A549 (cell line): ENCODE results near the gene MEOX1. TPM values are rescaled to one million over a fixed set of nuclear protein-coding genes. Genes with fewer than 3 reads are reported as not detected.

Source experiments
- ATAC-seq, 2 experiments: fragments of 200-7000 bp in 1 of 2; fragments of >200 bp in 1 of 2; cut with Nextera tagmentation in 1 of 2; cut with Tn5 transposase in 1 of 2; 3 replicates each; pipeline versions ENCODE4 v1.8.0 to v1.9.1; 2018 to 2020; ENCODE audit warnings: mild to moderate bottlenecking in 1 of 2, moderate library complexity in 1 of 2
- CTCF ChIA-PET: fragments of 300-600 bp; sonication (Branson Sonifier 250); formaldehyde crosslinking; extraction: SDS; loops from one replicate; lab custom pipeline; 2021; ENCODE audit warnings: antibody characterized with exemption, inconsistent platforms; lab: Yijun Ruan, JAX
- POLR2A ChIA-PET: fragments of 350-600 bp; formaldehyde crosslinking; extraction: SDS; loops from one replicate; lab custom pipeline; 2021; ENCODE audit warnings: antibody characterized with exemption, inconsistent platforms; lab: Yijun Ruan, JAX
- DNase-seq, 2 experiments: peaks; one replicate each; pipeline versions ENCODE4 v3.0.0 to v3.0.0-alpha.2; 2011 to 2016; ENCODE audit warnings: low read depth in 1 of 2, low spot score in 1 of 2
- FAIRE-seq: peaks from 2 replicates; lab custom pipeline; 2011; peaks lifted over from hg19 to GRCh38; lab: Jason Lieb, UNC
- H3K27ac ChIP-seq, 2 experiments: fragments of >200 bp; sonication (Bioruptor Twin); formaldehyde crosslinking; 3 replicates each; pipeline ENCODE4 v1.5.1; 2016 to 2017
- H3K4me1 ChIP-seq: fragments of >200 bp; sonication (Bioruptor Twin); formaldehyde crosslinking; 3 replicates; pipeline ENCODE4 v1.6.1; 2016
- H3K4me2 ChIP-seq: fragments of >200 bp; sonication (Bioruptor Twin); formaldehyde crosslinking; 3 replicates; pipeline ENCODE4 v1.6.1; 2016
- H3K4me3 ChIP-seq: fragments of >200 bp; sonication (Bioruptor Twin); formaldehyde crosslinking; 3 replicates; pipeline ENCODE4 v1.5.1; 2016
- H3K9me3 ChIP-seq: fragments of >200 bp; sonication (Bioruptor Twin); formaldehyde crosslinking; 3 replicates; pipeline ENCODE4 v1.6.1; 2016
- CBX2 ChIP-seq: fragments of 200-600 bp; sonication (generic); IDR thresholded peaks from 2 replicates; pipeline ENCODE4 v1.6.1; 2016; ENCODE audit warnings: low read depth, mild to moderate bottlenecking, borderline replicate concordance
- CBX8 ChIP-seq: fragments of 200-600 bp; sonication (generic); IDR thresholded peaks from 2 replicates; pipeline ENCODE4 v1.6.1; 2016
- CHD2 ChIP-seq: fragments of 150-350 bp; IDR thresholded peaks from 2 replicates; pipeline ENCODE4 v1.6.1; 2014; ENCODE audit warnings: low read length; ENCODE audit not compliant: partially characterized antibody
- CHD4 ChIP-seq: fragments of 200-600 bp; sonication (generic); IDR thresholded peaks from 2 replicates; pipeline ENCODE4 v1.6.1; 2016; ENCODE audit warnings: antibody characterized with exemption, mild to moderate bottlenecking, borderline replicate concordance
- EHF ChIP-seq: fragments of 250-450 bp; sonication (Bioruptor Pico); IDR thresholded peaks from 2 replicates; pipeline ENCODE4 v1.5.0; 2020; ENCODE audit warnings: mild to moderate bottlenecking
- FOSL2 ChIP-seq, 2 experiments: fragments of 450-650 bp in 1 of 2; fragments of >200 bp in 1 of 2; sonication (Bioruptor Twin) in 1 of 2; formaldehyde crosslinking; IDR thresholded peaks; 2 replicates each; pipeline versions ENCODE4 v1.5.0 to v1.6.1; 2016 to 2020; ENCODE audit warnings: mild to moderate bottlenecking in 1 of 2, moderate library complexity in 1 of 2
- GATA3 ChIP-seq: IDR thresholded peaks from 2 replicates; pipeline ENCODE4 v1.6.1; 2012; ENCODE audit warnings: borderline replicate concordance
- HOXA7 ChIP-seq: fragments of 250-450 bp; sonication (Bioruptor Pico); IDR thresholded peaks from 2 replicates; pipeline ENCODE4 v1.5.0; 2020; ENCODE audit warnings: mild to moderate bottlenecking, moderate library complexity
- JUN ChIP-seq, 2 experiments: fragments of >200 bp; sonication (Bioruptor Twin); formaldehyde crosslinking; IDR thresholded peaks; 2 replicates in 1 of 2; 3 replicates in 1 of 2; pipeline ENCODE4 v1.6.1; 2016 to 2017
- KDM1A ChIP-seq: fragments of 200-600 bp; sonication (generic); IDR thresholded peaks from 2 replicates; pipeline ENCODE4 v1.6.1; 2016; ENCODE audit warnings: low read depth, mild to moderate bottlenecking
- MAFK ChIP-seq: fragments of 450-650 bp; IDR thresholded peaks from 2 replicates; pipeline ENCODE4 v1.6.1; 2014; ENCODE audit not compliant: partially characterized antibody
- MAZ ChIP-seq: fragments of 150-350 bp; IDR thresholded peaks from 2 replicates; pipeline ENCODE4 v1.6.1; 2014; ENCODE audit warnings: antibody characterized with exemption, low read depth, low read length, borderline replicate concordance
- NFE2L2 ChIP-seq: fragments of 150-350 bp; conservative IDR thresholded peaks from 2 replicates; pipeline ENCODE4 v1.6.1; 2014; ENCODE audit warnings: low read length
- NPAS2 ChIP-seq: fragments of 250-450 bp; sonication (Bioruptor Pico); IDR thresholded peaks from 2 replicates; pipeline ENCODE4 v1.8.0; 2022; ENCODE audit warnings: mild to moderate bottlenecking, moderate library complexity, borderline replicate concordance
- RAD21 ChIP-seq, 2 experiments: fragments of >200 bp in 1 of 2; sonication (Bioruptor Twin) in 1 of 2; formaldehyde crosslinking in 1 of 2; IDR thresholded peaks in 1 of 2; conservative IDR thresholded peaks in 1 of 2; 2 replicates in 1 of 2; 3 replicates in 1 of 2; pipeline ENCODE4 v1.6.1; 2012 to 2018; ENCODE audit warnings: inconsistent platforms in 1 of 2
- WGBS: methylation state at CpG from one replicate; pipeline ENCODE4 v1.1.6; 2017; ENCODE audit errors: missing lambda C conversion rate; 5-methylcytosine and 5-hydroxymethylcytosine counted together
- polyA plus RNA-seq, 4 experiments: library from polyadenylated mRNA; depleted of rRNA in 3 of 4; stranded (reverse); fragments of >200 nt; fragmentation: RNase III in 1 of 4; extraction: RNeasy Plus Mini Kit Qiagen cat#74134 plus additional on column Dnase treatment in 1 of 4; gene quantifications; 2 replicates in 3 of 4; 3 replicates in 1 of 4; pipeline ENCODE4 v1.2.3, GENCODE V29; 2011 to 2017
- TF ChIP-seq, protein P1 (sequence below): fragments of 250-450 bp; sonication (Bioruptor Pico); IDR thresholded peaks from 2 replicates; pipeline ENCODE4 v1.5.0; 2021; ENCODE audit warnings: mild to moderate bottlenecking, moderate library complexity, borderline replicate concordance
- TF ChIP-seq, protein P2 (sequence below): fragments of >200 bp; sonication (Bioruptor Twin); formaldehyde crosslinking; IDR thresholded peaks from 3 replicates; pipeline ENCODE4 v1.6.1; 2016
- TF ChIP-seq, protein P3 (sequence below): IDR thresholded peaks from 2 replicates; pipeline ENCODE4 v1.6.1; 2012
- TF ChIP-seq, protein P4 (sequence below): fragments of 200-600 bp; sonication (generic); IDR thresholded peaks from 2 replicates; pipeline ENCODE4 v1.6.1; 2016; ENCODE audit warnings: antibody characterized with exemption, mild to moderate bottlenecking, moderate library complexity
- TF ChIP-seq, protein P5 (sequence below): fragments of >200 bp; sonication (Bioruptor Twin); formaldehyde crosslinking; IDR thresholded peaks from 3 replicates; pipeline ENCODE4 v1.5.1; 2016

The MEOX1 gene
- polyA plus RNA-seq, 2 of the 4 experiments (the other 2 are of a cell fraction) = not detected

DNA sequence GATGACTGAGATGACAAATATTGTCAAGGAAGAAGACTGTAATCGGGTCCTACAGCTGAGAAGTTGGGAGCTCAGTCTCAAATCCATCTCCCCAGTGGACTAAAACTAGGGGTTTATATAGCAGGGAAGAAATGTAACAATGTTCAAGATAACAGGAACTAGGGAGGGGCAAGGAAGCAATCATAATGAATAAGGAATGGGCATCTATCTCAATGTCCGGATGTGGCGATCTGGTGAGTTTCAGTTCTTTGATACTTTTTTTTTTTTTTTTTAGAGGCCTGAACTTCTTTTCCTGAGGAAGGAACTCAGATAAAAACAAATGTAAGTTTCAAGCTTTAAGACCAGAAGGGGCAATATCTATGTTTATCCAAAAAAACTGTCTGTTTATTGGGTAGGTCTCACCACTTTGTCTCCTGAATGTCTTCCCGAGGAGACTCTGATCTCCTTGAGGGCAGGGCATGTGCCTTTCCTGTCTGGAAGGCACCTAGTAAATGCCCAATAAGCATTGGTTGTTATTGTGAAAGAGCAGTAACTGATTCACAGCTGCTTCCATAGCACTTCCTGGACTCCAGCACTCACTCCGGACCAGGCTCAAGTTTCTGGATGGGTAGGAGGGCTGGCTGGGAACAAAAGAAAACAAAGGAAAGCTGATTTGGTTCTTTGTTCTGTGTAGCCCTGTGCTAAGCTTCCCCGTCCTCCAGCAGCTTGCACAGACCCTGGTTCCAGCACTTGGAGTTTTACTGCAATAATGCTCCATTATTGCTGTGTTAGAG, 51.9 kb downstream of the MEOX1 start:
- H3K4me2 ChIP-seq = no peak overlapping the region
- 0 out of 3 replicates have a peak, but pooled peaks cover 5% of the 10 kb centered on the region for H3K4me1 ChIP-seq
- DNase-seq (no peak), FAIRE-seq (no peak), ATAC-seq (no peak)
- TF ChIP-seq MAFK (peak; percentile 5), JUN (IDR thresholded peaks at IDR 0.05) (no peak)
- TF ChIP-seq, protein P1, sequence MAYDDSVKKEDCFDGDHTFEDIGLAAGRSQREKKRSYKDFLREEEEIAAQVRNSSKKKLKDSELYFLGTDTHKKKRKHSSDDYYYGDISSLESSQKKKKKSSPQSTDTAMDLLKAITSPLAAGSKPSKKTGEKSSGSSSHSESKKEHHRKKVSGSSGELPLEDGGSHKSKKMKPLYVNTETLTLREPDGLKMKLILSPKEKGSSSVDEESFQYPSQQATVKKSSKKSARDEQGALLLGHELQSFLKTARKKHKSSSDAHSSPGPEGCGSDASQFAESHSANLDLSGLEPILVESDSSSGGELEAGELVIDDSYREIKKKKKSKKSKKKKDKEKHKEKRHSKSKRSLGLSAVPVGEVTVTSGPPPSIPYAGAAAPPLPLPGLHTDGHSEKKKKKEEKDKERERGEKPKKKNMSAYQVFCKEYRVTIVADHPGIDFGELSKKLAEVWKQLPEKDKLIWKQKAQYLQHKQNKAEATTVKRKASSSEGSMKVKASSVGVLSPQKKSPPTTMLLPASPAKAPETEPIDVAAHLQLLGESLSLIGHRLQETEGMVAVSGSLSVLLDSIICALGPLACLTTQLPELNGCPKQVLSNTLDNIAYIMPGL (CRISPR knock-in tag) = no peak
- H3K4me3 ChIP-seq = no peak overlapping the region
- ChIA-PET CTCF (interaction anchor here (0.8 to 4.2 kb wide), 9 partner anchors 10 to 157 kb away, joined by 3 to 18 read pairs (median 4); partner anchors contain the start of gene ETV4), POLR2A (no interaction called here)
- WGBS = 70% methylated on average over 6 of the region's 6 CpGs
- H3K27ac ChIP-seq = no peak overlapping the region
- peaks cover 7% of the 10 kb centered on the region; the same call in 2 of the 3 replicates for H3K9me3 ChIP-seq

DNA sequence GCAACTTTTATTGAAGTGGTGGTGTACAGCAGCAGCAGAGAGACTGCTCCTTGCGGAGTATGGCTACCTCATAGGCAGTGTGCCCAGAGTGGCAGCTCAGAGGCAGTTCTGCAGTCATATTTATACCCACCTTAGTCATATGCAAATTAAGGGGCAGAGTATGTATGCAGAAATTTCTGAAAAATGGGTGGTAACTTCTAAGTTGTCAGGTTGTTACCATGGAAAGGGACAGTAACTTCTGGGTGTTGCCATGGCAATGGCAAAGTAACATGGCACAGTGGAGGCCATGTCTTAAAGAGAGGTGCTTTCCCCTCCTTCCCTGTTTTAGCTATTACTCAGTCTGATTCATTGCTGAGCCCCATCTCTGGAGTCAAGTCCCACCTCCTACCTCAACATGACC, 53.4 kb downstream of the MEOX1 start:
- Histone ChIP-seq H3K4me3 (no peak overlapping the region), H3K9me3 (peaks cover 7% of the 10 kb centered on the region; the same call in 2 of the 3 replicates), H3K4me2 (no peak overlapping the region), H3K4me1 (0 out of 3 replicates have a peak, but pooled peaks cover 5% of the 10 kb centered on the region), H3K27ac (no peak overlapping the region)
- ATAC-seq (peak; percentile 56 to 75), DNase-seq (peak in 1 of 2 experiments; percentile 75), FAIRE-seq (no peak)
- POLR2A ChIA-PET = no interaction called here
- CTCF ChIA-PET = interaction anchor here (0.7 to 3.0 kb wide), 5 partner anchors 24 to 152 kb away, joined by 3 to 18 read pairs (median 3); no protein-coding TSS in a partner anchor
- TF ChIP-seq JUN (IDR thresholded peaks at IDR 0.05) = no peak
- no peak for TF ChIP-seq EHF
- TF ChIP-seq HOXA7 (CRISPR knock-in tag) = no peak
- TF ChIP-seq KDM1A = no peak
- no peak for TF ChIP-seq FOSL2 (IDR thresholded peaks at IDR 0.05)
- no peak for TF ChIP-seq FOSL2 (CRISPR knock-in tag; IDR thresholded peaks at IDR 0.05)
- TF ChIP-seq, protein P2, sequence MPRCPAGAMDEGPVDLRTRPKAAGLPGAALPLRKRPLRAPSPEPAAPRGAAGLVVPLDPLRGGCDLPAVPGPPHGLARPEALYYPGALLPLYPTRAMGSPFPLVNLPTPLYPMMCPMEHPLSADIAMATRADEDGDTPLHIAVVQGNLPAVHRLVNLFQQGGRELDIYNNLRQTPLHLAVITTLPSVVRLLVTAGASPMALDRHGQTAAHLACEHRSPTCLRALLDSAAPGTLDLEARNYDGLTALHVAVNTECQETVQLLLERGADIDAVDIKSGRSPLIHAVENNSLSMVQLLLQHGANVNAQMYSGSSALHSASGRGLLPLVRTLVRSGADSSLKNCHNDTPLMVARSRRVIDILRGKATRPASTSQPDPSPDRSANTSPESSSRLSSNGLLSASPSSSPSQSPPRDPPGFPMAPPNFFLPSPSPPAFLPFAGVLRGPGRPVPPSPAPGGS = no peak
- TF ChIP-seq, protein P3, sequence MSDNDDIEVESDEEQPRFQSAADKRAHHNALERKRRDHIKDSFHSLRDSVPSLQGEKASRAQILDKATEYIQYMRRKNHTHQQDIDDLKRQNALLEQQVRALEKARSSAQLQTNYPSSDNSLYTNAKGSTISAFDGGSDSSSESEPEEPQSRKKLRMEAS = no peak
- TF ChIP-seq, protein P4, sequence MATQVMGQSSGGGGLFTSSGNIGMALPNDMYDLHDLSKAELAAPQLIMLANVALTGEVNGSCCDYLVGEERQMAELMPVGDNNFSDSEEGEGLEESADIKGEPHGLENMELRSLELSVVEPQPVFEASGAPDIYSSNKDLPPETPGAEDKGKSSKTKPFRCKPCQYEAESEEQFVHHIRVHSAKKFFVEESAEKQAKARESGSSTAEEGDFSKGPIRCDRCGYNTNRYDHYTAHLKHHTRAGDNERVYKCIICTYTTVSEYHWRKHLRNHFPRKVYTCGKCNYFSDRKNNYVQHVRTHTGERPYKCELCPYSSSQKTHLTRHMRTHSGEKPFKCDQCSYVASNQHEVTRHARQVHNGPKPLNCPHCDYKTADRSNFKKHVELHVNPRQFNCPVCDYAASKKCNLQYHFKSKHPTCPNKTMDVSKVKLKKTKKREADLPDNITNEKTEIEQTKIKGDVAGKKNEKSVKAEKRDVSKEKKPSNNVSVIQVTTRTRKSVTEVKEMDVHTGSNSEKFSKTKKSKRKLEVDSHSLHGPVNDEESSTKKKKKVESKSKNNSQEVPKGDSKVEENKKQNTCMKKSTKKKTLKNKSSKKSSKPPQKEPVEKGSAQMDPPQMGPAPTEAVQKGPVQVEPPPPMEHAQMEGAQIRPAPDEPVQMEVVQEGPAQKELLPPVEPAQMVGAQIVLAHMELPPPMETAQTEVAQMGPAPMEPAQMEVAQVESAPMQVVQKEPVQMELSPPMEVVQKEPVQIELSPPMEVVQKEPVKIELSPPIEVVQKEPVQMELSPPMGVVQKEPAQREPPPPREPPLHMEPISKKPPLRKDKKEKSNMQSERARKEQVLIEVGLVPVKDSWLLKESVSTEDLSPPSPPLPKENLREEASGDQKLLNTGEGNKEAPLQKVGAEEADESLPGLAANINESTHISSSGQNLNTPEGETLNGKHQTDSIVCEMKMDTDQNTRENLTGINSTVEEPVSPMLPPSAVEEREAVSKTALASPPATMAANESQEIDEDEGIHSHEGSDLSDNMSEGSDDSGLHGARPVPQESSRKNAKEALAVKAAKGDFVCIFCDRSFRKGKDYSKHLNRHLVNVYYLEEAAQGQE = no peak
- no peak for TF ChIP-seq RAD21 (conservative IDR thresholded peaks at IDR 0.05 in 1 of 2, IDR thresholded peaks at IDR 0.05 in 1 of 2)
- TF ChIP-seq GATA3 = no peak
- no peak for TF ChIP-seq NFE2L2
- TF ChIP-seq, protein P1 (CRISPR knock-in tag) = no peak
- TF ChIP-seq NPAS2 (CRISPR knock-in tag) = no peak
- TF ChIP-seq CBX8 = no peak
- TF ChIP-seq, protein P5, sequence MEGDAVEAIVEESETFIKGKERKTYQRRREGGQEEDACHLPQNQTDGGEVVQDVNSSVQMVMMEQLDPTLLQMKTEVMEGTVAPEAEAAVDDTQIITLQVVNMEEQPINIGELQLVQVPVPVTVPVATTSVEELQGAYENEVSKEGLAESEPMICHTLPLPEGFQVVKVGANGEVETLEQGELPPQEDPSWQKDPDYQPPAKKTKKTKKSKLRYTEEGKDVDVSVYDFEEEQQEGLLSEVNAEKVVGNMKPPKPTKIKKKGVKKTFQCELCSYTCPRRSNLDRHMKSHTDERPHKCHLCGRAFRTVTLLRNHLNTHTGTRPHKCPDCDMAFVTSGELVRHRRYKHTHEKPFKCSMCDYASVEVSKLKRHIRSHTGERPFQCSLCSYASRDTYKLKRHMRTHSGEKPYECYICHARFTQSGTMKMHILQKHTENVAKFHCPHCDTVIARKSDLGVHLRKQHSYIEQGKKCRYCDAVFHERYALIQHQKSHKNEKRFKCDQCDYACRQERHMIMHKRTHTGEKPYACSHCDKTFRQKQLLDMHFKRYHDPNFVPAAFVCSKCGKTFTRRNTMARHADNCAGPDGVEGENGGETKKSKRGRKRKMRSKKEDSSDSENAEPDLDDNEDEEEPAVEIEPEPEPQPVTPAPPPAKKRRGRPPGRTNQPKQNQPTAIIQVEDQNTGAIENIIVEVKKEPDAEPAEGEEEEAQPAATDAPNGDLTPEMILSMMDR = no peak
- no peak for TF ChIP-seq CHD2
- TF ChIP-seq MAZ = no peak
- no peak for TF ChIP-seq CBX2
- no peak for TF ChIP-seq MAFK
- no peak for TF ChIP-seq CHD4
- 100% methylated on average over 1 of the region's 1 CpG for WGBS
